ENCODE measurements around the gene GRIA3.

GRIA3 gene

DNA sequence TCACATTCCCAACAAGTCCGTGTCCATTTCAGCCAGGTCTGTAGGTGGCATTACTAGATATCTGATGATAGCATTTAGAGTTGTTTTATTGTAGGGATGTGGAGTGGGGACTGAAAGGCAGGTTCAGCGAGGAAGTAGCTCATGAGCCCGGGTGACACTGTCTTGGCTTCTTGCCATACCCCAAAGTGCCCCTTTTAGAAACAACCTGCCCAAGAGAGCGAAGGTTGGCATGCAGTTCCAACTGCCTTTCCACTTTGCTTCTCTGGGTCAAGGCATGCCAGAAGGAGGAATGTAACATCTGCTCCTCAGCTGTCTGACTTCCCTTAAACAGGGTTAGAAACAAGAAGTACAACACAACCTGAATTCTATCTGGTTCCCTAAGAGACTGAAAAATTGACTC, 9.0 kb downstream of the GRIA3 start:
- no peak for DNase-seq

DNA sequence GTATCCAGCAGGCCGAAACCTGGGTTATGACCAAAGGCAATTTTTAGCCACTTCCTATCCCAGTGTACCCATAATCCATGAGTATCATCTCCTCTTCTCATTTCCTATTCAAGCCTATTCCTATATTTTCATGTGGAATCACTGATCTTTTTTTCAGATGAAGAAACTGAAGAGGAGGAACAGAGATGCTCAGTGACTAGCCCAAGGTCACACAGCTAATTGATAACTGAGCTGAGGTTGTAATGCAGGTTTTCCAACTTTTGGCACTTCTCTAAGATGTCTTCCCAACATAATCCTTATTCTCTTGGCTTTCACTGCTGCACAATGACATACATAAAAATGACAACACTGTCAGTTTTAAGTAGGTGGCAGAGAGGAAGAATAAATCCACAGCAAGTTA, 15.3 kb downstream of the GRIA3 start:
- DNase-seq = no peak

GRCh38 chrX:123201720-123202119, 17.6 kb downstream of the GRIA3 start:
- peak in 2 of 51 donors; percentile 1 to 6 for DNase-seq

GRCh38 chrX:123202523-123202922, 18.4 kb downstream of the GRIA3 start:
- no peak for DNase-seq

GRCh38 chrX:123203772-123204171, 19.7 kb downstream of the GRIA3 start:
- no peak for DNase-seq

GRCh38 chrX:123206176-123206575, 22.1 kb downstream of the GRIA3 start:
- no peak for DNase-seq

DNA sequence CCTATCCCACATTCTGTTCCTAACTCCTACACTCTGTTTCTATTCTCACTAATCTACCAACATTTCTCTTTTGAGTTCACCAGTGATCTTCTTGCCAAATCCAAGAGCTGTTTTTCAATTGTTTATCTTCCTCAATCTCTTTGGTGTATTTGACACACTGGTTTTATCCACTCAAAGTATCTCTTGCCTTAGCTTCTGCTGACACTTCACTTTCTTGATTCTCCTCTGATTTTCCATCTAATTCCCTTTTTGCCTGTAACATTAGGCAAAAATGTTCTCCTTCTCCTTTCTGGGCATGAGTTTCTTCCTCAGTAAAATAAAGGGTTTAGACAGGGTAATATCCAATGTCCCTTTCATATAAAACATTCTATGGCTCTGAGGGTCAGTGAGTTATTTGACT, 26.2 kb downstream of the GRIA3 start:
- DNase-seq = no peak

DNA sequence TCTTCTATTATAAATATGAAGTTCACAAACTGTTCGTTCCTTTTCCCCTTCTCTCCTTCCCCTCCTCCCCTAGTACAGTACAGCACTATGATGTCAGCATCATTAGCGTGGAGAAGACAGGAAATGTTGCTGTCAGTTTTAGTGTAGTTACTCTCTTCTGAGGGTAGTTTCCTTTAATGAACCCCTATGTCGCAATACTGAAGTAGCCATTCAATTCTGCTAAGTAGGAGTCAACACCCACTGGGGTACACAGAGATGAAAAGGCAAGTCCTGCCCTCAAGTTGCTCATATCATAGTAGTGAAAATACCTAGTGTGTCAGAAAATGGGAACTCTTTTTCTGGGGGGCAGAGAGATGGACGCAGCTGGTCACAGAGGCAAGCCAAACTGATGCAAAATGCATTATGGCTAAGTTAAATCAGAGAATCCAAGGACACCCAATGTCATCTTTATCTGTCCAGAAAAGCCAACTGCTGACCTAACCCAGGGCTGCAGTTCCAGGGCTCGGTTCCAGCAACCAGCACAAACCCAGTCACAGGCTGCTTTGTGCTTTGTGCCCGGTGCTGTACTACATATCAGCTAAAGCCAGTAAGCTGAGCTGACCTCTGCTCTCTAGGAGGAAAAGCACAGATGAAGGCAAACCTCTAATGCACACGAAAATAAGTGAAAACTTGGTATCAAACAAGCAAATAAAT, 31.5 kb downstream of the GRIA3 start:
- peak in 34 of 51 donors; percentile 0 to 66 (median 14) for DNase-seq

DNA sequence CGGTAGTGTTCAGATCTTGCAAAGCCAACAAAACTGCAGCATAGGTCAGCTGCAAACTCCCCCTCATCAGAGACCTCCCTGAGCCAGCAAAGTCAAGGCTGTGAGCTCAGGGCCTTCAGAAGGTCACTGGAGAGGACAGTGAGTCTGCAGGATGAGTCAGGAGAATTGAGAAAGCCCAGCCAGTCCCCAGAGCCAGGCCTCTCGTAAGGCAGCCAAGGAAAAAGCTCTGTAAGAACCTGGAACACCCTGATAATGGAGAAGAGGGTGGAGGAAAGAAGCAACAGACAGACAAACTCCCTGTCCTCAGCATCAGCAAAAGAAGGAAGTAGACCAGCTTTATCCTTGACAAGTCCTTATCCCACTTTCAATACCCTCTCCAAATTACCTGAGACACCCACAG, 33.0 kb downstream of the GRIA3 start:
- no peak for DNase-seq

DNA sequence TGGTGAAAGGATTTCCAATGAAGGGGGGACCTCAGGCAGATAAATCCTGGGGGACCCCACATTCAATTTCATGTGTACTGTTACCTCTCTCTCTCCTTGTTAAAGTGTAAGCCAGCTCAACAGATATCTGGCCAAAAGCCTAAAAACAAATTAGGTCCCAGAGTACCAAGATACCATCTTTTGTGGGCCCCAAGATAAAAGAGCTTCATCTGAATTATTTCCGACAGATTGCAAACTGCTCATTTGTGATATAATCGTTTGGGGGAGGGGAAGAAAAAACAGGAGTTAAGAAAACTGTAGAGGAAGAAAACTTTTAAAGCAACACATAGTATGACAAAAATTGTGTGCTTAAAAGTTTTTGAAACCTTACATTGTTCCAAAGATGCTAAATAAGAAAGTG, 33.6 kb downstream of the GRIA3 start:
- no peak for DNase-seq

DNA sequence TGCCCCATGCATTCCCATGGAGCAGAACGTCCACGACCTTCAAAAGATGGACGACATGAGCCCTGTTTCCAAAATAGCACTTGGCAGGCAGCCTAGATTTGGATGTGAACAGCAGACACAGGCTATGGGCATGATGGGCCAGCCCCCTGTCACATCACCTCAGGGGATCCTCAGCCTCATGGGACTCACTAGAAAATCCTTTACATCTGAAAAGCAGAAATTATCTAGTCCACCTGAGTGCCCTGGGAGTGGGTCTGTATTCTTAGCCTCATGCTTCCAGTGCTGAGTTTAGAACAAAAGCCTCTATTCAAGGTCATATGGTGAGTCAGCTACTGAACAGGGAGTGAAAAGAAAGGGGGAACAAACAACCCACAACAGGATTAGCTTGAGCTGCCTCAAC, 35.8 kb downstream of the GRIA3 start:
- DNase-seq = peak in 7 of 51 donors; percentile 0 to 27 (median 1)

GRCh38 chrX:123222920-123223319, 38.8 kb downstream of the GRIA3 start:
- DNase-seq = peak in 5 of 51 donors; percentile 0 to 5 (median 2)

DNA sequence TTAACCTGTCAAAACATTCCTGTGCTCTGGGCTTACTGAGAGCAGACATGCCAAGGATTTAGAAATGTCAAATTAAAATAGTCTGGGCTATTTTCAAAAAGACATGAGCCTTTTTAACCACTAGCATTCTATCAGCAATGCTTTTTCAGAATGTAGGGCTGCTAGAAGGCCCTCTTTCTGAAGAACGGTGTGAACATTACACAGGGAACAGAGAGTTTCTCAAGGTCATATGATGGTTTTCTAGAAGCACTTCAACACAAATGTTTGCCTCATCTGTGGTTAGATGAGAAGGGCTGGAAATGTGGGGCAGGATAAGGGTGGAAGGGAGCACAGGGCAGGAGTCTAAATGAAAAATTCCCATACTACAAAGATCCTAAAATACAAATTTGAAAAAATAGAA, 39.3 kb downstream of the GRIA3 start:
- DNase-seq = no peak

- DNase-seq = no peak
Measured at GRCh38 chrX:123223859-123224258, 39.8 kb downstream of the GRIA3 start.

DNA sequence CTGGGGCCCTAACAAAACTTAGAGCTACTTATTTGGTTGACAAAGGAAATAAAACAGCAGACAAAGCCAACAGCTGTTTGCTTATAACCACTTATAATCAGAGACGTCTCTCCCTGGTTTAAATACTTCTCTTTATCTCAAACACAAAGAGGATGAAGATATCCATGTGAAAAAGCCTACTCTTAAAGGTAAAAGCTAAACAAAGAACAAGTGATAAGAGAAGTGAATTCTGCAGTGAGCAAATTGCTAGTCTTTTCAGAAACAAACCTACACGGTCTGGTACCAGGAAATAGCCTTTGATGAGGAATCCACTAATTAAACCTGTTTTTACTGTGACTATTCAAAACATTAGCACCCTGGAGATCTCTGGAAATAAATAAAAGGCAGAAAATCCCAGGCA, 46.7 kb downstream of the GRIA3 start:
- DNase-seq = no peak

DNA sequence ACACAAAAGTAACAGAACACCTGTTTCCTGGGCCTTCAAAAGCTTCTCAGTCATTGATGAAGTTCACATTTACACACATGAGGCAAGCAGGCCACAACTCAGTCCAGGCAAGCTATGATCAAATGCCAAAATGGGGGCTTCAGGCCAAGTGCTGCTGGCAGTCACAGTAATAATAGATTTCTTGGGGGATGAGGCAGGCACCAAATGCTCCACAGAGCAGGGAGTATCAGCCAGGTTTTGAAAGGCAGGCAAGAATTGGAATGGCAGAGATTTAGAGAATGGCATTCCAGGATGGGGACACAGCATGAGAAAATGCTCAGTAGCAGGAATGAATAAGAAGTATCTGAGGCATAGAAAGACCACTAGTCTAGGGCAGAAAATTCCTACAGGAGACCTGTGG, 52.8 kb downstream of the GRIA3 start:
- DNase-seq = no peak

GRCh38 chrX:123237271-123237670, 53.2 kb downstream of the GRIA3 start:
- DNase-seq = no peak

DNA sequence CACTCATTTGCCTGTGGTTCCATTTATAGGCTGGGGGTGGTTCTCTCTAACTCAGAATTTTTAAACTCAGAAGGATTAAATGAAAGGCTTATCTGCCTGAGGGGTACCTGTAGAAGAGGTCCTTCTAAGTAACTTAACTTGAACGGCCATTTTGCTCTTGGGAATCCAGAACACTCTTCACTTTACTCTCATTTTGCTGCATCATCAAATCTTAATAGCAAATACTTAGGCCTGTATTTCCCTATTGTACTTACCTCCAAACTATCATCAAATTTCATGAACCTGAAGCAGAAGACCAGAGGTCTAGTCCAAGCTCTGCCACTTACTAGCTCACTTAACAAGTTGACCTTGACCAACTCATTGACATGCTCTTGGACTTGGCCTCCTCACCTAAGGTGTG, 70.4 kb downstream of the GRIA3 start:
- DNase-seq = no peak

DNA sequence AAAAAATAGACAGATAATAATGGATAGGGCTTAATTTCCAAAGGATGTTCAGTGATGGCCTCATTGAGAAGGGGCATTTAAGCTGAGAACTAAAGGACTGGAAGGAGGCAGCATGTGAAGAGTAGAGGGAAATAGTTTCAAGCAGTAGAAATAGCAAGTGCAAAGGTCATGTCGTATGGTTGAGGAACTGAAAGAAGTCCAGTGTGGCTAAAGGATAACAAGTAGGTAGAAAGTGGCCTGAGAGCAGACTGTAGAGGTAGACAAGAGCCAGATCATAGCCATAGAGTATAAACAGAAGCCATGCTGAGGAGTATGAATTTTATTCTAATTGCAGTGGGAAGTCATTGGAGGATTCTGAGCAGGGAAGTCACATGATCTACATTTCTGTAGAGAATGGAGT, 72.3 kb downstream of the GRIA3 start:
- DNase-seq = no peak

- DNase-seq = no peak
Measured at GRCh38 chrX:123260920-123261418, 76.9 kb downstream of the GRIA3 start.

DNA sequence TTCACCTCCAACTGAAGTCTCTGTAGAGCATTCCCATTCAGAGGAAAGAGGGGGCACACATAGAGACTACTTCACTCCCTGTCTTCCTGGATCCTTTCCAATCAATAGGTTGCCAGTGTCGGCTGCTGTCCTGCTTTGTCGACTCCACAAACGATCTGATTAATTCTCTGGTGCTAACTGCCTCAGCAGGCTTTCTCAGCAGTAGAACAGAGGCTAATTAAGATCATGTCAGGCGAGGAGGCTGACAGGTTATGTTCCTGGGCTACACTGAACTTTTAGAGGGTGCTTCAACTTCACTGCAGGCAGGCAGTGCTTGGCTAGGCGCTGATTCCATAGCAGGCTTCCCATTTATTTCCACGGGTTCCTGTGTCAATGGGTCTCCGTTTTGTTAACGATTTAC, 79.2 kb downstream of the GRIA3 start:
- no peak for DNase-seq

DNA sequence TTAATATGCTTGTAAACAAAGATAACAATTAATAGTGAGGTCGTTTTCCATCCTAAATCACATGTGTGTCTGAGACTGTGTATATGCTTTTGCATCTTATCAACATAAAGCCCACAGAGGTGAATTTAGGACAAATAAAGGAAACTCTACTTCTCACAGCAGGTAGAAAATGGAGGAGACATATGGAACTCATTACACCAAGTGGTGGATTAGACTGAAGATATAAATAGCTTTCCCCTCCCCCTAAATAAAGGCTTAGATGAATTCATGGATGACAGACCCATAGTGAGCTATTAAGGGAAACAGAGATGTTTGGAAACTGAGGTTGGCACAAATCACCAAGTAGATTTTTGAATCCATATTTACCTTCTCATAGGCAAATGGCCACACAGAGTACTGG, 79.7 kb downstream of the GRIA3 start:
- DNase-seq = no peak

GRCh38 chrX:123267220-123267619, 83.1 kb downstream of the GRIA3 start:
- no peak for DNase-seq

- no peak for DNase-seq
Measured at GRCh38 chrX:123271902-123272301, 87.8 kb downstream of the GRIA3 start.
